Suprapubic skin (tissue), 4 donors: ENCODE results near the gene SLC39A5.

Experiments used
- POLR2A ChIP-seq, 2 donors: fragments of 450-650 bp; IDR thresholded peaks; one replicate each; pipeline ENCODE4 v1.6.1; 2017; ENCODE audit warnings: antibody characterized with exemption in 2 of 2, mild to moderate bottlenecking in 2 of 2, moderate library complexity in 2 of 2
- POLR2AphosphoS5 ChIP-seq, 3 donors: sonication (generic); formaldehyde crosslinking; IDR thresholded peaks; one replicate each; pipeline ENCODE4 v1.6.1; 2017; ENCODE audit warnings: antibody characterized with exemption in 3 of 3
- TF ChIP-seq, protein P1 (sequence below), 2 donors: fragments of 200-600 bp in 1 of 2; fragments of 450-650 bp in 1 of 2; sonication (generic) in 1 of 2; IDR thresholded peaks; one replicate each; pipeline ENCODE4 v1.5.1; 2016 to 2019; ENCODE audit warnings: antibody characterized with exemption in 2 of 2, mild to moderate bottlenecking in 1 of 2, moderate library complexity in 1 of 2

DNA sequence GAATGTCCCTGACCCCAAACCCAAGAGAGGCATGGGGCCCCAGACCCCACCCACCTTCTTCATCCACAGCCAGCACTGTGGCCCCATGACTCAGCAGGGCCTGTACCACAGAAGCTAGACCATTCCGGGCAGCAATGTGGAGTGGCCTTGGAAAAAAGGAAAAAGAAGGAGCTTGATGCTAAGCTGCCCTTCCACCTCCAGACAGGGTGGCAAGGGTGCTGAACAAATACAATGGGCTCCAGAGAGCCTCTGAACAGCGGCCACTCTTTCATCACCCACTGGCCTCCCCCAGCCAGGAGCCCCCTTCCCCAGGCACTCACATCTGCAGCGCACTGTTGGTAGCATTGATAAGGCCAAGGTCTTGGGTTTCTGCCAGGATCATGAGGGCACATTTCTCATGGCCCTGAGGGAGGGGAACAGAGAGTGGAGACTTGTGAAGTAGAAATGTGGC lies 13.9 kb downstream of the SLC39A5 start:
- TF ChIP-seq, protein P1, sequence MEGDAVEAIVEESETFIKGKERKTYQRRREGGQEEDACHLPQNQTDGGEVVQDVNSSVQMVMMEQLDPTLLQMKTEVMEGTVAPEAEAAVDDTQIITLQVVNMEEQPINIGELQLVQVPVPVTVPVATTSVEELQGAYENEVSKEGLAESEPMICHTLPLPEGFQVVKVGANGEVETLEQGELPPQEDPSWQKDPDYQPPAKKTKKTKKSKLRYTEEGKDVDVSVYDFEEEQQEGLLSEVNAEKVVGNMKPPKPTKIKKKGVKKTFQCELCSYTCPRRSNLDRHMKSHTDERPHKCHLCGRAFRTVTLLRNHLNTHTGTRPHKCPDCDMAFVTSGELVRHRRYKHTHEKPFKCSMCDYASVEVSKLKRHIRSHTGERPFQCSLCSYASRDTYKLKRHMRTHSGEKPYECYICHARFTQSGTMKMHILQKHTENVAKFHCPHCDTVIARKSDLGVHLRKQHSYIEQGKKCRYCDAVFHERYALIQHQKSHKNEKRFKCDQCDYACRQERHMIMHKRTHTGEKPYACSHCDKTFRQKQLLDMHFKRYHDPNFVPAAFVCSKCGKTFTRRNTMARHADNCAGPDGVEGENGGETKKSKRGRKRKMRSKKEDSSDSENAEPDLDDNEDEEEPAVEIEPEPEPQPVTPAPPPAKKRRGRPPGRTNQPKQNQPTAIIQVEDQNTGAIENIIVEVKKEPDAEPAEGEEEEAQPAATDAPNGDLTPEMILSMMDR (IDR thresholded peaks at IDR 0.05) = no peak
- TF ChIP-seq POLR2AphosphoS5 (IDR thresholded peaks at IDR 0.05) (no peak), POLR2A (IDR thresholded peaks at IDR 0.05) (no peak)
